PC-9 (cell line): ENCODE results near the gene KCNJ5. TPM values are rescaled to one million over a fixed set of nuclear protein-coding genes. Genes with fewer than 3 reads are reported as not detected.
A peak's percentile ranks its signal among the peaks of the same experiment; 100 is the strongest.

Experiments
- Bru-seq: library from RNA; stranded (reverse); fragments of 400-500 nt; gene quantifications from one replicate; lab custom pipeline; 2021; lab: Mats Ljungman, UMichigan
- BruChase-seq, 2 experiments: library from RNA; stranded (reverse); fragments of 400-500 nt; gene quantifications; one replicate each; lab custom pipeline; 2021; lab: Mats Ljungman, UMichigan
- BruUV-seq: library from RNA; stranded (reverse); fragments of 400-500 nt; replicated peaks from 2 replicates; lab custom pipeline; 2021; lab: Mats Ljungman, UMichigan
- CTCF ChIA-PET: fragments of 300-600 bp; sonication (Branson Sonifier 250); formaldehyde crosslinking; loops from one replicate; lab custom pipeline; 2022; ENCODE audit warnings: antibody characterized with exemption; lab: Charles Lee
- POLR2A ChIA-PET: fragments of 300-600 bp; sonication (Branson Sonifier 250); formaldehyde crosslinking; loops from one replicate; lab custom pipeline; 2022; ENCODE audit warnings: antibody characterized with exemption; ENCODE audit not compliant: unreplicated experiment; lab: Charles Lee
- DNase-seq, 2 experiments: peaks; one replicate each; pipeline versions ENCODE4 v3.0.0 to v3.0.0-alpha.2; 2015 to 2022; ENCODE audit warnings: mixed read lengths in 1 of 2
- H2AFZ ChIP-seq: fragments of 200-600 bp; sonication (generic); 2 replicates; pipeline ENCODE4 v1.8.1; 2017; ENCODE audit warnings: antibody characterized with exemption
- H3F3A ChIP-seq: fragments of 200-600 bp; sonication (generic); 2 replicates; pipeline ENCODE4 v1.8.1; 2017; ENCODE audit warnings: antibody characterized with exemption, mild to moderate bottlenecking, low read depth; ENCODE audit not compliant: insufficient read depth
- H3K27ac ChIP-seq: fragments of 200-600 bp; sonication (generic); 2 replicates; pipeline ENCODE4 v1.6.1; 2016; ENCODE audit warnings: mixed run types
- H3K27me3 ChIP-seq: fragments of 200-600 bp; sonication (generic); 2 replicates; pipeline ENCODE4 v1.6.1; 2016; ENCODE audit warnings: low read depth, mixed run types; ENCODE audit not compliant: insufficient read depth
- H3K36me3 ChIP-seq: fragments of 200-600 bp; sonication (generic); 2 replicates; pipeline ENCODE4 v1.6.1; 2016; ENCODE audit warnings: low read depth, mixed run types
- H3K4me1 ChIP-seq: fragments of 200-600 bp; sonication (generic); replicated peaks from 2 replicates; pipeline ENCODE4 v1.6.1; 2016; ENCODE audit warnings: mixed run types; ENCODE audit not compliant: insufficient read depth
- H3K4me2 ChIP-seq: fragments of 200-600 bp; sonication (generic); 2 replicates; pipeline ENCODE4 v1.6.1; 2017; ENCODE audit warnings: mixed run types
- H3K4me3 ChIP-seq: fragments of 200-600 bp; sonication (generic); 2 replicates; pipeline ENCODE4 v1.6.1; 2016; ENCODE audit warnings: mixed run types
- H3K79me2 ChIP-seq: fragments of 200-600 bp; sonication (generic); 2 replicates; pipeline ENCODE4 v1.6.1; 2017; ENCODE audit warnings: low read depth, mixed run types
- H3K9me2 ChIP-seq: fragments of 200-600 bp; sonication (generic); 2 replicates; pipeline ENCODE4 v1.8.1; 2017; ENCODE audit warnings: mild to moderate bottlenecking; ENCODE audit not compliant: insufficient read depth
- H3K9me3 ChIP-seq: fragments of 200-600 bp; sonication (generic); 2 replicates; pipeline ENCODE4 v1.8.1; 2016; ENCODE audit warnings: low read depth; ENCODE audit not compliant: insufficient read depth
- H4K20me1 ChIP-seq: fragments of 200-600 bp; sonication (generic); 2 replicates; pipeline ENCODE4 v1.8.1; 2017; ENCODE audit not compliant: insufficient read depth
- CTCF ChIP-seq: fragments of 200-600 bp; sonication (generic); conservative IDR thresholded peaks from 2 replicates; pipeline ENCODE4 v1.6.1; 2017; ENCODE audit warnings: mixed run types, antibody characterized with exemption, mild to moderate bottlenecking, moderate library complexity
- EZH2 ChIP-seq: fragments of 200-600 bp; sonication (generic); IDR thresholded peaks from 2 replicates; pipeline ENCODE4 v1.8.0; 2017; ENCODE audit warnings: antibody characterized with exemption, low read depth
- intact Hi-C: fragments of 100-400 bp; cut with micrococcal nuclease; formaldehyde crosslinking; loops from one replicate; pipeline ENCODE4 v1.10.0; 2022; ENCODE audit not compliant: unreplicated experiment
- long read RNA-seq: library from polyadenylated mRNA; stranded (forward); transcript quantifications from one replicate; pipeline ENCODE4 v2.0.0, GENCODE V29; 2022
- total RNA-seq: library from RNA; stranded (reverse); gene quantifications from 2 replicates; pipeline ENCODE4 v1.2.3, GENCODE V29; 2021

KCNJ5 gene
- total RNA-seq (0.11 TPM in 1 of 2 replicates, not detected in the other), Bru-seq, nascent RNA (percentile 8 among the genes with signal in this experiment), BruChase-seq, experiment 1, labeled RNA remaining after a 2-hour chase (percentile 11 among the genes with signal in this experiment), BruChase-seq, experiment 2, labeled RNA remaining after a 6-hour chase (percentile 6 among the genes with signal in this experiment)
- long read RNA-seq: 0 reads

- Histone ChIP-seq H3K4me3 (peak within 1 kb of the TSS; percentile 39; the same call in 1 of the 2 replicates), H3K4me2 (peak within 1 kb of the TSS; percentile 76), H4K20me1 (no peaks in the 10 kb centered on the region), H3K36me3 (no peaks in the 10 kb centered on the region), H3K9me2 (no peaks in the 10 kb centered on the region), H3K9me3 (no peaks in the 10 kb centered on the region), H2AFZ (no peak within 1 kb of the TSS), H3K79me2 (no peaks in the 10 kb centered on the region), H3K27me3 (peaks cover 19% of the 10 kb centered on the region; the same call in 1 of the 2 replicates), H3K4me1 (no peaks in the 10 kb centered on the region), H3F3A (no peaks in the 10 kb centered on the region), H3K27ac (no peak within 1 kb of the TSS)
- no peak for TF ChIP-seq EZH2
- no peak for TF ChIP-seq CTCF
- no TSS peak for BruUV-seq
- intact Hi-C loops: no loop called here
- POLR2A ChIA-PET: interaction anchor here (0.6 kb wide), 1 partner anchor 487 kb away, joined by 3 read pairs; no protein-coding TSS in a partner anchor
- peak in 1 of 2 experiments; percentile 32 for DNase-seq
- CTCF ChIA-PET: interaction anchor here (0.9 kb wide), 1 partner anchor 58 kb away, joined by 3 read pairs; no protein-coding TSS in a partner anchor
Measured at GRCh38 chr11:128890543-128891368, at the start of gene KCNJ5. KCNJ5 (plus strand) TSS chr11:128891356; CDS start chr11:128911274, 19,918 bp downstream.

GRCh38 chr11:128841461-128842072 is 49.6 kb upstream of the KCNJ5 start:
- Histone ChIP-seq H3K27me3 (peaks cover 33% of the 10 kb centered on the region), H3K36me3 (no peaks in the 10 kb centered on the region), H3F3A (no peaks in the 10 kb centered on the region), H2AFZ (no peak overlapping the region), H4K20me1 (no peaks in the 10 kb centered on the region), H3K27ac (no peak overlapping the region), H3K9me3 (no peaks in the 10 kb centered on the region), H3K4me2 (no peak overlapping the region), H3K79me2 (no peaks in the 10 kb centered on the region), H3K4me1 (no peaks in the 10 kb centered on the region), H3K4me3 (no peak overlapping the region), H3K9me2 (no peaks in the 10 kb centered on the region)
- TF ChIP-seq CTCF: no peak
- TF ChIP-seq EZH2: no peak
- intact Hi-C loops: no loop called here
- DNase-seq: no peak
- no TSS peak for BruUV-seq
- ChIA-PET CTCF (no interaction called here), POLR2A (no interaction called here)

GRCh38 chr11:128843198-128843785 is 47.9 kb upstream of the KCNJ5 start:
- no peak for TF ChIP-seq CTCF
- TF ChIP-seq EZH2: no peak
- no peaks in the 10 kb centered on the region for H3K4me1 ChIP-seq
- H3K79me2 ChIP-seq: no peaks in the 10 kb centered on the region
- H3F3A ChIP-seq: no peaks in the 10 kb centered on the region
- H3K4me3 ChIP-seq: no peak overlapping the region
- no peak overlapping the region for H2AFZ ChIP-seq
- H3K9me2 ChIP-seq: no peaks in the 10 kb centered on the region
- DNase-seq: no peak
- no peaks in the 10 kb centered on the region for H3K36me3 ChIP-seq
- intact Hi-C loops: no loop called here
- POLR2A ChIA-PET: no interaction called here
- CTCF ChIA-PET: no interaction called here
- H3K27me3 ChIP-seq: peaks cover 33% of the 10 kb centered on the region
- no peak overlapping the region for H3K4me2 ChIP-seq
- BruUV-seq: no TSS peak
- no peaks in the 10 kb centered on the region for H3K9me3 ChIP-seq
- H4K20me1 ChIP-seq: no peaks in the 10 kb centered on the region
- H3K27ac ChIP-seq: no peak overlapping the region
